AG10803 (cell line): Measurements from ENCODE around the gene SPARC.

Experiments
- DNase-seq: peaks from one replicate; pipeline ENCODE4 v3.0.0; 2010; ENCODE audit warnings: low read depth
- H3K4me3 ChIP-seq: 2 replicates; pipeline ENCODE4 v1.5.1; 2011; ENCODE audit warnings: mild to moderate bottlenecking, low read length, control low read depth
- CTCF ChIP-seq: conservative IDR thresholded peaks from 2 replicates; pipeline ENCODE4 v1.5.1; 2011; ENCODE audit warnings: mild to moderate bottlenecking, low read length, control low read depth, inconsistent platforms

Gene SPARC

GRCh38 chr5:151673421-151673820 is 13.3 kb downstream of the SPARC start:
- DNase-seq: no peak

GRCh38 chr5:151672516-151672915 is 14.2 kb downstream of the SPARC start:
- TF ChIP-seq CTCF: no peak
- H3K4me3 ChIP-seq: no peak overlapping the region
- DNase-seq: no peak

More at GRCh38 chr5:151673421-151673820, 13.3 kb downstream of the SPARC start:
- H3K4me3 ChIP-seq: no peak overlapping the region
- TF ChIP-seq CTCF: no peak

- peak; percentile 61 for DNase-seq
Observed at GRCh38 chr5:151671950-151672349, 14.8 kb downstream of the SPARC start.

GRCh38 chr5:151670953-151671636 is 15.6 kb downstream of the SPARC start:
- TF ChIP-seq CTCF: no peak
- H3K4me3 ChIP-seq: no peak overlapping the region
- DNase-seq: peak; percentile 76

More at GRCh38 chr5:151671950-151672349, 14.8 kb downstream of the SPARC start:
- no peak for TF ChIP-seq CTCF
- no peak overlapping the region for H3K4me3 ChIP-seq

- H3K4me3 ChIP-seq: no peak overlapping the region
- peak; percentile 62 for DNase-seq
- peak; percentile 13 for TF ChIP-seq CTCF
Observed at GRCh38 chr5:151670083-151670686, 16.5 kb downstream of the SPARC start.

GRCh38 chr5:151667083-151667482 is 19.6 kb downstream of the SPARC start:
- H3K4me3 ChIP-seq: no peak overlapping the region
- DNase-seq: peak; percentile 15
- no peak for TF ChIP-seq CTCF

- no peak for TF ChIP-seq CTCF
- no peak overlapping the region for H3K4me3 ChIP-seq
- DNase-seq: peak; percentile 43
Observed at GRCh38 chr5:151665613-151666012, 21.1 kb downstream of the SPARC start.
